Measurements from ENCODE around the gene TOR1AIP1.

TOR1AIP1 gene

GRCh38 chr1:179881642-179882252 is 338 bp upstream of the TOR1AIP1 start:
- no peak for DNase-seq (ENCODE audit: low read depth in 2 of 2)

DNA sequence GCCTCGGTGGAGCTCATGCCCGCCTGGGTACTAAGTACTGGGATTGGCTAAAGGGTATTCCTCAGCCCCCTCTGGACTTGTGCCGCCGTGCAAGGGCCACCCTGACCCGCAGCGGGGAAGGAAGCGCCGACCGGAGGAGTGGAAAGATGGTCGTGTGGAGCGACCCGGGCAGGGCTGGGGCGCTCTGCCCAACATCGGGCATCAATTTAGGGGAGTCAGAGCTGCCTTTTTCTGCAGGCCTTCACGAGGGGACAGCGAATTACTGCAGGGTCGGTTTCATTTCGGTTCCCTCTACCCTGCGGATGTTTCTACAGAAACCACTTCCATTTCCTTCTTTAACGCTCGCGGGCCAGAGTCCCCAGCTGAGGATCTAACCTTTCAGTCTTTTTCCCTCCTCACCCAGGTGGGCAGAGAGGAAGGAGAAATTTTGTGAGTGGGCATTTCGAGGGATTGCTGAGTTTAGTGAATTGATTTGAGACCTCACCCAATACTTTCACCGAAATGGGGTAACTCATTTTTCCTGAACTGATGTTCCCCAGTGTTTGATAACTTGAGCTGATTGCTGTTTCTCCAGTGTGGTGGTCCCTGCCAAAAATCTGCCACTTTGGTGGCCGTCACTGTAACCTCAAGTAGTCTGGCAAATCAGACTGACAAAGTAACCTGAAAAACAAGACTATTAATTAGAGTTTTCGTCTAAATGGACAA is 1.1 kb downstream of the TOR1AIP1 start:
- no peak for DNase-seq (ENCODE audit: low read depth in 2 of 2)

DNA sequence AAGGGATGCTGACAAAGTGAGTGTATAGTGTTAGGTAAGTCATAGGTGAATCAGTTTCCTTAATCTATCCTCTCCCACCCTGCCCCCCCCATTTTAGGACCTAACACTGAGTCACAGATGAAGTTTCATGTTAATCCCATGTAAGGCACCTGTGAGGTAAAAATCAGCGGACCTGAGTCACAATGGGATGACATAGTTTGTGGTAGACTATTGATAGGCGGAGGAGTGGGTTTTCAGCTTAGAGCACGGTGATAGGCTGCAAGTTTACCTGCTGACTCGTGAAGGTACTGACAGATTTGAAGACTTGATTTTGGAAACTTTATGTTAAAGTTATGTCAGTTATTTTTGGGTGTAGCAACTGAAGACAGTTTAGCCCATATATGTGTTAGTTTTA is 1.7 kb downstream of the TOR1AIP1 start:
- peak in 1 of 2 donors; percentile 21 for DNase-seq (ENCODE audit: low read depth in 2 of 2)

GRCh38 chr1:179888071-179888470 is 6.0 kb downstream of the TOR1AIP1 start:
- no peak for DNase-seq (ENCODE audit: low read depth in 2 of 2)

DNA sequence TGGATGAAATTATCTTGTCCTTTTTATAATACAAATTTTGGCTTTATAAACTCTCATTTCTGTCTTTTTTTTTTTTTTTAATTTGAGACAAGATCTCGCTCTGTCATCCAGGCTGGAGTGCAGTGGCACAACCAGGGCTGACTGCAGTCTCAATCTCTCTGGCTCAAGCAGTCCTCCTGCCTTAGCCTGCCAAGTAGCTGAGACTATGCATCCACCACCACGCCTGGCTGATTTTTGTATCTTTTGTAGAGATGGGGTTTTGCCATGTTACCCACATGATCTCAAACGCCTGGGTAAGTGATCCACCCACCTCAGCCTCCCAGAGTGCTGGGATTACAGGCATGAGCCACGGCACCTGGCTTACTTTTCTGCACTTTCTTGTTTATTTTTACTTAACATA is 7.5 kb downstream of the TOR1AIP1 start:
- no peak for DNase-seq (ENCODE audit: low read depth in 2 of 2)

DNA sequence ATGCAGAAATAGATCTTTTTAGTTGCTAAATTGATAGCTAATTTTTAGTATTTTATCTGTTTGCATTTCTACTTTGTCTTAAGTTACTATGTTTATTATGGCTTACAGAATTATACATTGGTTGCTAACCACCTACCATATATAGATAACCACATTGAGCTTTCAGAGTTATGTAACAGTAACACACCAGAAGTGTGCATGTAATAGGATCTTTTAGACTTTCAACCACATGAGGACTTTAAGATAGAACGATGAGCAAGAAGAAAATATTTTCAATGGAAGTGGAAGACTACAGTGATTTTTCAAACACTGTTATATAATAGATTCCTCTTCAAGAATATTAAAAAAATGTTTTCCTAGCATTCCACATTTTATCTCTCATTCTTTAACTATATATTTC is 28.8 kb downstream of the TOR1AIP1 start:
- no peak for DNase-seq (ENCODE audit: low read depth in 2 of 2)

DNA sequence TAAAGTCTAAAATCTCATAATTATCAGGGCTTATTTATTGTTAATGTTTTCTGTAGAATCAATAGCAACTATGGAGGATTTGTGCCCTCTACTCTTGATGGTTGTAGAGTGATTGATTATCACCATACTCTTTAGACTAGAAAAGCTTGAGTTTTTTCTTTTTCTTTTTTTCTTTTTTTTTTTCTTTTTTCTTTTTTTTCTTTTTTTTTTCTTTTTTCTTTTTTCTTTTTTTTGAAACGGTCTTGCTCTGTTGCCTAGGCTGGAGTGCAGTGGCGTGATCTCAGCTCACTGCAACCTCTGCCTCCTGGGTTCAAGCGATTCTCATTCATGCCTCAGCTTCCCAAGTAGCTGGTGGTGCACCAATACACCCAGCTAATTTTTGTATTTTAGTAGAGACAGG is 29.7 kb downstream of the TOR1AIP1 start:
- DNase-seq (ENCODE audit: low read depth in 2 of 2): no peak

- no peak for DNase-seq (ENCODE audit: low read depth in 2 of 2)
Observed at GRCh38 chr1:179917601-179918429, 35.7 kb downstream of the TOR1AIP1 start.

DNA sequence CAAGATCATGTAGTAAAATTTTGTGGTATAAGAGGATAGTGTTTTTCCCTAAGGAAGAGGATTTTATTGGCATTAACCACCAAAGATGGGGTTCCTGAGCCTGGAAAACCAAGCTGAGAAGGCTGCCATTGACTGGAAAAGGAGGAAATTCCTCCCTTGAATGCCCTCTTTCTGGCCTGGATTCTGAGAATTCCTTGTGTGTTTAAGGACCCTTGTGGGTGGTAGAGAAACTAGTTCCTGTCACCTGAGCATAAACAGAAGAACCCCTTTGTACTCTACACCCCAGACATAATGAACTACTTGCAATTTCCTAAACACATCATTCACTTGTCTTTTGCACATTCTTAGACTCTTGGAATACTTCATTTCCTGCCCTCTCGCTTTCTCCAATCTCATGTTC is 39.4 kb downstream of the TOR1AIP1 start:
- no peak for DNase-seq (ENCODE audit: low read depth in 2 of 2)

GRCh38 chr1:179921981-179922872 is 40.1 kb downstream of the TOR1AIP1 start:
- DNase-seq (ENCODE audit: low read depth in 2 of 2): no peak

DNA sequence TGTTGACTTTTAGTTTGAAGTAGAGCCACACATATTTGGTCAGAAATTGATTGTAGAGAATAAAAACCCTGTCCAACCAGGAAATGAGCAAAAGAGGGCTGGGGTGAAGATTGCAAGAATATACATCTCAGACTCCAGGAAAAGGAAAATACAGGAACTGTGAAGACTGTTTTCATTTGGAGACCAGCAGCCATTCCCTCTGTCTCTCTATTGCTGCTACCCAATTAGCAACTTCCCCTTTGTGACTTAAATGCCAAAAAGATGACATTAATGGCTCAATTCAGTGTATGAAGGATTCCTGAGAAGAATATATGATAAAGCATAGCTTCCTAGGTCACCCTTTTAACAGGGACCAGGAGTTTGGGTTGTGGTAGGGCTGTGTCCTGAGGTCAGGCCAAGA is 40.9 kb downstream of the TOR1AIP1 start:
- DNase-seq (ENCODE audit: low read depth in 2 of 2): no peak

- DNase-seq (ENCODE audit: low read depth in 2 of 2): no peak
Observed at GRCh38 chr1:179924268-179924667, 42.2 kb downstream of the TOR1AIP1 start.

GRCh38 chr1:179925302-179925701 is 43.2 kb downstream of the TOR1AIP1 start:
- no peak for DNase-seq (ENCODE audit: low read depth in 2 of 2)

GRCh38 chr1:179925922-179926849 is 44.1 kb downstream of the TOR1AIP1 start:
- DNase-seq (ENCODE audit: low read depth in 2 of 2): no peak

DNA sequence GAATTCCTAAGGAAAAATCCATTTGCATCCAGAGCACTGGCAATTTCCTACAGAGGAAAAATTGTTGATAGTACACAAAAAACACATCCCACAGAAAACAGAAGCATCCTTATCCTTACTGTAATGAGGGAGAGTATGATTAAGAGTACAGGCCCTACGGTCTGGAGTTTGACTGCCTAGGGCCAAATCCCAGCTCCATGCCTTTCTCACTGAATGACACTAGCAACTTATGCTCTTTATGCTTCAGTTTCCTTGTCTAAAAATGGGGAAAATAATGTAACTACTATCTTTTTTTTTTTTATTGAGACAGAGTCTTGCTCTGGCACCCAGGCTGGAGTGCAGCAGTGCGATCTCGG is 44.7 kb downstream of the TOR1AIP1 start:
- no peak for DNase-seq (ENCODE audit: low read depth in 2 of 2)

- DNase-seq (ENCODE audit: low read depth in 2 of 2): no peak
Observed at GRCh38 chr1:179929955-179930798, 48.1 kb downstream of the TOR1AIP1 start.

DNA sequence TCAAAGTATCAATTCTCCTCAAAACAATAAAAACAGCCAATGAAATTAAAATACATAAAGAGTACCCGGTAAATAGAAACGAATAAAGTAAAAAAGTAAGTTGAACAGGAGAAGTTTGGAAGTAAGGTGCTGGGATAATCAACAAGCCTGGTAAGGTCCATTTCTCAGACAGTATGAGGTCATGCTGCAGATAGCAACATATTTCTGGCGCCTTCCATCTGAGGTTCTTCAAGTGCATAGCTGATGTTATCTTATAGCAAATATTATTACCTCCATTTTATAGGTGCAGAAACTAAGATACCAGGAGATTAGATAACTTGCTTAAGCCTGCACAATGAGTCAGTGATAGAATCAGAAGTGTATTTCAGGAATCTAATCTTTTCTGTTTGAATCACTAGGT is 48.8 kb downstream of the TOR1AIP1 start:
- no peak for DNase-seq (ENCODE audit: low read depth in 2 of 2)

DNA sequence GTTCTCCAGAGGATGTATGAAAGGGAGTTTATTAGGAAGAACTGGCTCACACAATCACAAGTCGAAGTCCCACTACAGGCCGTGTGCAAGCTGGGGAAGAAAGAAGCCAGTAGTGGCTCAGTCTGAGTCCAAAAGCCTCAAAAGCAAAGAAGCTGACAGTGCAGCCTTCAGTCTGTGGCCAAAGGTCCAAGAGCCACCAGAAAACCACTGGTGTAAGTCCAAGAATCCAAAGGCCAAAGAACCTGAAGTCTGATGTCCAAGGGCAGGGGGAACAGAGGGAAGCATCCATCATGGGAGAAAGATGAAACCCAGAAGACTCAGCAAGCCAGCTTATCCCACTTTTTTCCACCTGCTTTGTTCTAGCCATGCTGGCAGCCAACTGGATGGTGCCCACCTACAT is 51.1 kb downstream of the TOR1AIP1 start:
- no peak for DNase-seq (ENCODE audit: low read depth in 2 of 2)

GRCh38 chr1:179935909-179936496 is 53.9 kb downstream of the TOR1AIP1 start:
- no peak for DNase-seq (ENCODE audit: low read depth in 2 of 2)

Data from stimulated activated CD4-positive, alpha-beta T cell treated with anti-CD3 and anti-CD28 coated beads, Interleukin-1b, Interleukin-23, amount 100 ng/mL, for 1 hour (primary cell).